HuH-7 (cell line): ENCODE data around the gene HHLA2.
"Not testable (repeated sequence)": the region's sequence is repeated elsewhere in the genome, so short reads cannot be mapped to it uniquely, and the experiment has no call there.

Experiments
- DNase-seq: peaks from one replicate; pipeline ENCODE4 v3.0.0; 2011; ENCODE audit warnings: low spot score

Gene HHLA2

DNA sequence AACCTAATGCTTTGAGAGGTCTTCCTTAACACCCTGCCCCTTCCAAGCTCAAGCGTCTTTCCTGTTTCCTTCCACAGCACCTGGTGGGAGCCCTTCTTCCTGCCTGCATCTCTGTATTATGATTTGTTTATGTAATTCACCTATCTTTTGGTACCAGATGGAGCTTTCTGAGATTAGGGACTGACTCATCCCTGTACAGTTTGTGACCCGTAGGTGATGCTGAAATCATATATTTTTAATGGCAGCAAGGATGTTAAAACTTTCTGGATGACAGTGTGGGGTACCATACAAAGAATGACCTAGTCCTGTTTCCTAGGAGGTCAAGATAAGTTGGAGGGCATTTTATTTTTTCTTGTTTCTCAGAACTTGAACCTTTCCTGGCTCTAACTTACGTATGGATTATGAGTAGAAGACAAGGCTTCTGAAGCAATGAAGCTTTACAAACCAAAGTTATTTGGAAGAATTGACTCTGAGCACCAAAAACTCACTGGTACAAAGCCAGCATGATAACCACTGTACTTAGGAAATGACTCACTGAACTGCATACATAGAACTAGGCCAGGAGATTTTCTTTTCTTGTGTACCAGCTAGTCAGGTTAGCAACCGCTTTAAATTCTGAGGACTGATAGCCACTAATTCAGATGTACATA is 46.6 kb downstream of the HHLA2 start:
- DNase-seq: no peak

DNA sequence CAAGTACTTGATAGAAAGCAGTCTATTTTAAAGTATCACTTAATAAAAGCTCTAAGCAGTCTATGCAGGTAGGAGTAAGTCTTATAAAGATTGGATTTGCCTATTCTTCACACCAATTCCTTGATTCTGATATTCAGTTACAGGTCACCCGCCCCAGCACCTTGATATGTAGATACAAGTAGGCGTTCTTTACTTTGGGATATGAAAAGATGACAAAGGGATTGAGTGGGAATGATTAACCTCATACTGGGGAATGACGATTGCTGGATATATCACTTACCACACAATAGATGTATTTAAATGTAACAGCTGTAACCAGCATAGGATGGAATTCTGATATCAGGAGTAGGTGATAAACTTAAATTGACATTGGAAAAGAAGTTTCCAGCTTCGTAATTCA is 47.1 kb downstream of the HHLA2 start:
- no peak for DNase-seq

DNA sequence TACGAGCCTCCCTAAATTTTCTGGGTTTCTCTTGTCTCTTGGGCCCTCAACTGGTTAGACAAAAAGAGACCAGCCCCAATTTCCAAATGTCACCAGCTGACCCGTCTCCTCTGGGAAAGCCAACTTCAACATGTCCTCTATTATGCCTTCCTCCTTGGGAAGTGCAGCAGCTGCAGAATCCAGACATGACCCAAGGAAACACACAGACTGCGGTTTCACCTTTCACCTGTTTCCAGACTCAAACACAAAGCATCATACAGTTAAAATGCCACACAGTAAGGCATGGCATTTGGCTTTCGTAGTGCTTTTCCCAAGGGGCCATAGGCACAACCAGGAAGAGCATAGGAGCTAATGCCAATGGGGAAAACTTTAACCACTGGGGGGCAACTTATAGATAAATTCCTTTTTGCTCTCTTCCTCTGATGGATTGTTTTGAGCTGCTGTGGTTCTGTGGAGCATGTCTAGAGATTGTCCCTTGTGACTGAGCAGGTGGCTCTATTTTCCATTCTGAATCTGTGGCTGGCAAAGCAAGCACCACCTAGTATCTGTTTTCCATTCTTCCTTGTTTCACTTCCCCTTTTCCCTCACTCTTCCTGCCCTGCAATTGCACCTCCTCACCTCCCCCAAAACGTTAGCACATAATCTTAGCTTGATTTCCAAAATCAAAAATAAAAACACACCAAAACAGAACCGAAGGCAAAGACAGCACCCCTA is 49.3 kb downstream of the HHLA2 start:
- DNase-seq: no peak

DNA sequence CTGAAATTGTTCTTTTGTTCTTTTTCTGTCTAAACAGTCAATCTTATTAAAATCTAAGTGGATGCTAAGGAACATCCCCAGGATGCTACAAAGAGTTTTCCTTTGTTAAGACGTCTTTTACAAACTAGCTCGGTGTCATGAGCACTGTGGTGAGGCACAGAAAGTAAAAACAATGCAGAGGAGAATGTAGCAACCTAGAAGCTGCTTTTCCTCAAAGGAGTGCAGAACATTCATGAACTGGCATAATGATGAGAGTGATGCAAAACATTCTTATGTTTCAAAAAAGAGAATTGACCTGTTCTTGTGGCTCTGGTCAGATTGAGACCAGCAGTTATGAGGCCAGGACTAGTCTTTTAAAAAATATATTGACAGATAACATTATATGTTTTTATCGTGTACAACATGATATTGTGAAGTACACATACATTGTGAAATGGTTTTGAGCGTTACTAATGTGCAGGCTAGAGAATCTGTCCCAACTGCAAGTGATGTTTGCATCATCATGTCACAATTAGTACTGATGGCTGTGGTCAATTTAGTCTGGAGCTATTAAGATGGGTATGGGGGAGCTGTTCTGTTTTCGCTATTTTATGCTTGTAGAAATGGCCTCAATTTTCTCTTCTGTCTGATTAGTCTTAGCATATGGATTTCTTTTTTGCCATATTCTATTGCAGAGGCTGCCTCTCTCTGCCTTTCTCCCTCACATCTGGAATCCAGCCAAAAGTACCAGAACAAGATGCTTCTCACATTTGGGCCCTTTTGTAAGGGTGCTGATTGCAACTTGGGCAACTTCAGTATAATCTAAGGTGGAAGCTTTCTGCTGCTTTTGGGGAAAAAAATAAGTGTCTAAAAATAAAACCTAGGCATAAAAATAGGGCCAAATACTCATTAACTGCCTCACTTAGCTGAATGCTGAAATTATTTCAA is 50.2 kb downstream of the HHLA2 start:
- DNase-seq: no peak

DNA sequence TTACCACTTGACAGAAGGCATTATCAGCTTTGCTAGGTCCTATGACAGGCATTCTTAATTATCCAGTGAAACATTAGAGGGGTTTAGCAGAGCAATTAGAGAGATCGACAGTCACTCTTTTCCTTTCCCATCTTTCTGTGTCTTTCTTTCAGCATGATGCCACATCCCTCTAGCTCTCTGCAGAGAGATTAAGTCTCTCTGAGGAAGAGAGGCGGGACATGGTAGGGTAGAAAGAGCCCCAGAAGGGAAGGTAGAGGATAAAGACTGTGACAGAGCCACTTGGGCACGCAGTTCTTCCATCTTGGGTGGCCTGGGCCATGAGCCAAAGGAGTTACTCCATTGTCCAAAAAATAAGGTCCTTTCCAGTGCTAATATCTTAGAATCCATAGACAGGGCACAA is 55.8 kb downstream of the HHLA2 start:
- no peak for DNase-seq

DNA sequence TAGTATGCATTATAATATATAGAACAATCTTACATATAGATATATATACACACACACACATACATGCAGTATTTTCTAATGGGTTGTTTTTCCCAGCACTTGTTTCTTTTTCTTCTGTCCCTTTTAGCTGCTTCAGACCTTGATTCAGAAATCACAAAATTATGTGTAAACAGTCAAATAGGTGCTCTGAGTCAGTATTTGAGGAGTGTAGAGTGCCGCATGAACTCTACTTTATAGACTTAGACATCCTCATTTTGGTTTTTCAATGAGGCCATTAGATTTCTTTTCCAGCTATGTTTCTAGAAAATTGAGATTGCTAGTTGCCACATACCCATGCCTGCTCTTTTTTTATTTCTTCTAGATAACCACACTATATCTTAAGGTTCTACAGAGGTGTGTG is 58.2 kb downstream of the HHLA2 start:
- DNase-seq: no peak

DNA sequence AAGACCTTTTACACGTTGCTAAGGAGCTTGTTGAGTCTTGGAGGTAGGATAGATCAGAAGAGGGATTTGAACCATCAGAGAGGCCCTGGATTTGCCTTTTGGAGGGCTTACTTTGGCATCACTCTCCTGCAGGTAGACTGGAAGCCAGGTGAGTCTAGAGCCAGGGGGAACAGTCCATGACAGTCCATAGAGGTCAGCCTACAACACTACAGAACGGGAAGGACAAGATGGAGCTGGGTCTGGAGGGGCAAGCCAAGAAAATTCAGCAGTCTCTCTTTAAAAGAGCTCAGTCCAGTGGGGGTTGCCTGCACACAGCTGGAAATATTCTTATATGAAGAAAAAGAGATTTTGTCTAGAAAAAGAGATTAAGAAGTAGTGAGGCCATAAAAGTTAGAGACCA is 60.7 kb downstream of the HHLA2 start:
- DNase-seq: no peak

DNA sequence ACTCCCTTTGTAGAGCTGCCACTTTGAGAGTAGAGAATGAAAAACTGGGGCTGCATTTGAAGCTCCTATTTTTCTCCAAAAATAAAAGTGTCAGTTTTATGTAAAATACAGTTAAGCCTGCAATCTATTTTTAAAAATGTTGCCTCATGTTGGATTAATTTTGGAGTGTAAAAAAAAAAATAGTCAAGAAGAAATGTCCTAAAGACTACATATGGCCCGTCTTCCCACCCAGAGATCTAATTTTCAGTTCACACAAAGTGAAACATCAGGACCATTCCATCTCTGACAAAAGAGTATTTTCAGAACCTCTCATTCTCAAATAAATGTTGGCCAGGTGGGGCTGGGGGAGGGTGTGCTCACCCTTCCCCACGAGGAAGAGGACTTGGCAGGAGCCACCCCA is 62.7 kb downstream of the HHLA2 start:
- DNase-seq: no peak

DNA sequence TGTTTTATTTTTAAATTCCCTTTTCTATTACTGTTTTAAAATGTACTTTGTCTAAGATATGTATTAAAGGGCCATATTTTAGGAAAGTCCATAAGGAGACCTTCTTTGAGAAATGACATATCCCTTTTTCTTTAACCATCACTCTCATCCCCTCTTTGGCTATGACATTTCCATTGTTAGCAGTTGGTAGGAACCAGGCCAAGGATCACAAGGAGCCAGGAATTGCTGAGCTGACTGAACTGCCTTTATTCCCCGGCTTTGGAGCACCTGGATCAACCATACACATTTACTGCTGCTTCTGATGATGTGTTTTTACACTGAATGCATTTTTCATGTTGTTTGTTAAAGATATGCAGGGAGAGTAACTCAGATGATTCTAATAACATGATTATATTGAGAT is 79.7 kb downstream of the HHLA2 start:
- no peak for DNase-seq

DNA sequence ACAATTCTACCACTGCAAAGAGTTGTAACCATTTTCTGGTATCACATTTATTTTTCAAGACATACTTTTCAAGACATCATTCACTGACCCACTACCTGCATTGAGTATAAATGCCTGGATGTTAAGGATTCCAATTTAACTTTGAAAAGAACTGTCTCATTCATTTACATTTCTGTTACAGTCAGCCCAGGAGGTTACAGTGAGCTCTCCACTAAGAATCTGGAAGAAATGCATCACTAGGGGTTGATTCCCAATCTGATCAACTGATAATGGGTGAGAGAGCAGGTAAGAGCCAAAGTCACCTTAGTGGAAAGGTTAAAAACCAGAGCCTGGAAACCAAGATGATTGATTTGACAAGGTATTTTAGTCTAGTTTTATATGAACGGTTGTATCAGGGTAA is 81.0 kb downstream of the HHLA2 start:
- DNase-seq: no peak

DNA sequence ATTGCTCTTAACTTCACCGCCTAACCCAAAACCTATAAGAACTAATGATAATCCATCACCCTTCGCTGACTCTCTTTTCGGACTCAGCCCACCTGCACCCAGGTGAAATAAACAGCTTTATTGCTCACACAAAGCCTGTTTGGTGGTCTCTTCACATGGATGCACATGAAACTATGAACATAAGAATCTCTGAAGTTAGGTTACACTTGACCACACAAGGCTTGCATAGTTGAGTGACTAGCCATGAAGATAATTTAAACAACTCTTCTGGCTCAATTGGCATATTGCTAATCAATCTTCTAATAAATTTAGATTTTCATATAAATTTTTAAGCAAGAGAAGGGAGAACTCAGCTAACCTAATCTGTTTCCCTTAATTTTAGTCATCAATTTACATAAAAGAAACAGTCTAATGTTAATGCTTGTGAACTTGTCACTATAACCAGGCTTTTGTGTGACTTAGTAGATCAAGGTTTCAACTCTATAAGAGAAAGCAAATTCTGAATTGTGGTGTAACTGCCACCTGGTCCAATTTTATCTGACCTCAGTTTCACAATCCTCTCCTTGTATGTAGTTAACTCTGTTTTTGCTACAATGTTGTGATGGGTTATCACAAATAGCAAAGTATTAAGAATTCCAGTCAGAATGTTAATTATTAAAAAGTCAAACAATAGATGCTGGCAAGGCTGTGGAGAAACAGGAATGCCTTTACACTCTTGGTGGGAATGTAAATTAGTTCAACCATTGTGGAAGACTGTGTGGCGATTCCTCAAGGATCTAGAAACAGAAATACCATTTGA is 82.0 kb downstream of the HHLA2 start:
- DNase-seq: no peak

DNA sequence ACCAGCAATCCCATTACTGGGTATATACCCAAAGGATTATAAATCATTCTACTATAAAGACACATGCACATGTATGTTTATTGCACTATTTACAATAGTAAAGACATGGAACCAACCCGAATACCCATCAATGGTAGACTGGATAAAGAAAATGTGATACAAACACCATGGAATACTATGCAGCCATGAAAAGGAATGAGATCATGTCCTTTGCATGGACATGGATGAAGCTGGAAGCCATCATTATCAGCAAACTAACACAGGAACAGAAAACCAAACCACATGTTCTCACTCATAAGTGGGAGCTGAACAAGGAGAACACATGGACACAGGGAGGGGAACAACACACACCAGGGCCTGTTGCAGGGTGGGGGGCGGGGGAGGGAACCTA is 82.6 kb downstream of the HHLA2 start:
- not testable (repeated sequence) for DNase-seq

DNA sequence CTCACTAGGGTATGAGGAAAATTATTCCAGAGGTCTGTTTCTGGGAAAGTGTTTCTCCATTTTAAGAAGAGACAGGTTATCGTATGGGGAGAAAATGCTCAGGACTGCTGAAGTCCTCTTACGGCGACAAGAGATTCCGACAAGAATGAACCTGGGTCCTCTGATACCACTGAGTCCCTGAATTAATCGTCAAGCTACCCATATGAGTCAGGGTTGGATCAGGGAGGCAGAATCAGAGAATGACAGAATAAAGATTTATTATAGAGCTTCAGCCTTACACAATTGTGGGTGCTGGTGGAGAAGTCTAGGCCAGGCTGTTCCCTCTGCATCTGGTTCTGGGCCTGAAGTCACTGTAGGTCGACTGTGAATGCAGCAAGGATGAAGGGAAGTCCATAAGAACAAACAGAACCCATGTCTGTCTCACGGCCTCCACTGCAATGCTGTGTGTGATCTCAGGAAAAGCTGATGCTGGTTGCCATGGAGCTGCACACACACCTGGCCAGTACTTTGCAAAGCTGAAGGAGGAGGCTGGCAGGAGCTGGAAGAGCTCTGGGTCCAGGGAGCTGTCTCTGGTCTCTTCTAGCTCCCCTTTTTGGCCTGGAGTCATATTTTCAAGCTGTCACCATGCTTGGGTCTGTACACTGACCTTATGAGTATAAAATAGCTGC is 83.9 kb downstream of the HHLA2 start:
- no peak for DNase-seq

DNA sequence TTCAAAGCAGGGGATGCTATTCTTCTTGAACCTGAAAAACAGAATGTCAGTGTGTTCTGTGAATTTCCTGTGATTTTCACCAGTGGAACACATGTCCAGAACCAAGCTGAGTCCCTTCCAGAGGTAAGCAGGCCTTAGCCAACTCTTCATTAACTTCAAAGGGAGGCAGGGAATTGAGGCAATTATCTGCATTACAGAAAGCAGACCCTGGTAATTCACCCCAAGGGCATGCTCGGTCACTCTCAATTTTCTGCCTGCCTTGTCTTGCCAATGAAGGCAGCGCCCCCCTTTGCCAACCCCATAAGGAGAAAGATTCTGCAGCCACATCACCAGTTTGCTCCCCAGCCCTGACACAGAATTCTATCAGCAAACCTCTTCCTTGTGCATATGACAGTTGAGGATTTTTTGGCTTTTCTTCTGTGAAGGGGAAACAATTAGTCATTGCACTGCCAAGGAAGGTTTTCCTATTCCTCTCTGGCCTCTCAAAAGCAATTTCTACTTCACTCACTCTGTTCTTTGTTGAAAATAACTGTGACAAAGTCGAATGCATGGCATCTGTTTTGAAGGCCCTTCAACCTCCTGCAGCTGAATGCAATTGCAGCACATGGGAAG is 85.3 kb downstream of the HHLA2 start:
- DNase-seq: no peak

DNA sequence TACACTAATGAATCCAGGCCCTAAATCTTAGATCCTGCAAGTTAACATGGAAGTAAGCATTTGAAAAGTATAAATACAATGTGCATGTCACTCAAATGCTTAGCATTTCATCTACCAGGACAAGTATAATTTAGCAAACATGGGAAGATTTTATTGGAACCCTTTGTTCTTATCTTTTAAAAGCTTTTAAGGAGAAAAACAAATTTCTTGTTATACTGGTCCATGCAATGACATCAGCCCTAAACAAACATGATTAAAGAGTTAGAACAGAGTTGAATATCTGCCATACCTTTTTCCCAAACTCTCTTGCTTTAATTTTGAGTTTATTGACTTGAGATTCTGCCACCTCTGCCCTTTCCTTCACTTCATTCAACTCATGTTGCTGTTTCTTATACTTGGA is 87.0 kb downstream of the HHLA2 start:
- DNase-seq: no peak

DNA sequence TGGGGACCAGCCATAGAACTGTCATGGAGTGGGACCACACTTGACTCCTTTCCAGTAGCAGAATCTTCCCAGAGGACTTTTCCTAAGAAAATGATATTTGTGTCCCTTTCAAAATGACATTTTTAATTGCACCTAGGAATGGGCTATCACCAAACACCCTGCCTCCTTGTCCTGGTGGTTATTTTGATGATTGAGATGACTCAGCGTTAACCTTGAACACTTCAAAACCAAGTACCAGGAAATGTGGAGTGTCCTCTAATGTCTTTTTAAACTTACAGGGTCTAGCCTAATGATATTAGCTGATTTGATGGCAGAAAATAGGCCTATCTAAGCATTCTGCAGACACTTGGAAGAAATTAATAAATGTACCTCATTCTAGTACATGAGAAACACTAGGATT is 90.7 kb downstream of the HHLA2 start:
- no peak for DNase-seq

DNA sequence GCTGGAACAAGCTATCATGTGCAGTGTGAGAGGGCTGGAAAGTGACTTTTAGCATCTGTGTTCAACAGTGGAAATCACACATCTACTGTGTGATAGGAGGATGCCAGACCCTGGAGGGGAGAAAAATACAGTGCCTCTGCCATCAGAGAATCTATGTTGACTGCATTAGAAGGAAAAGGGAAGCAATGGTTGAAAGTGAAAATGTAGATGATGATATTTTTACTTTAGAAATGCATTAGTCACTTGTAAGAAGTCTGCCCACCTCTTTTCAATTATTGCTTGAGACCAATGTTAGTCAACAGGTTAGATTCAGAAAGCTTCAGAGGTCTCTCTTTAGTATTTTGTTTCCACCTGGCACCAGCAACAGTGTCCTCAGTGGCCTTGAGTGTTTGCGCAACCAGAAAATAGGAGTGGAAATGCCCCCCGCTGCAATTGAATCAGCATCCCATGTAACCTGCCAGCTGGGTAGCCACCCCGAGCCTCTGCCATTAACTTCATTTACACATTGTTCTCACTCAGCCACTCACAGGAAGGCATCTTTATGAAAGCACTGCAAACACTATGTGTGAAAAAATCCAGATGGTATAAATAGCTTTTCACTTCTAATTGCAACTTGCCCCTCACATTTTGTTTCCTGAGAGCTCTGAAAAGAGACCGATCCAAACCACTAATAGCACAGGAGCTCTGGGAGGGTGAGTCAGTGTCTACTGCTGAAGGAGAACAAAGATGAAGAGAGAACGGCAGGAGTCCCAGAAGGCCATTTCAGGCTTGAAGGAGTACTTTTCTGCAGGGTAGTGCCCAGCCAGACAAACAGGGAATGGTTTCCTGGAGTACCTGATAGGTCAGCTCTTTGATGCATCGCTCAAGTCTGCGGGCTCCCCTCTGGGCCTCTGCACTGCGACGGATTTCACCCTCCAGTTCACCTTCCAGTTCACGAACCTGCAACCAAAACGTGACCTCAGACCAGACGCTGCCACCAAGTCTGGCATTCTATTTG is 92.1 kb downstream of the HHLA2 start:
- DNase-seq: no peak

DNA sequence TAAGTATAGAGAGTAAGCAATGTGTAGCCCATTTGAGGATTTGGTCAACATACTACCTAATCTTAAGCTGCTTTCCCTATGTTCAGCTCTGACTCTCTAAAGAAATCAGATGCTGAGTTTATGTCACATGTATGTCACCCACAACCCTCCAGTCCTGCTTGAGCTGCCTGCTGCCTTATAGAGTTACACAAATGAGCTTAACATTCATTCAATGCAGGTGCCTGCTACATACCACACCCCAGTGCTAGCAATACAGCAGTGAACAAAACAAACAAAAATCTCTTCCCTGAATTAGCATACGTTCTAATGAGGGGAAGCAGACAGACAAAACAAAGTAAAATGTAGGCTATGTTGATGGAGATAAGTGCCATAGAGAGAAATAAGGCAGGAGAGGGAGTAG is 93.0 kb downstream of the HHLA2 start:
- no peak for DNase-seq

DNA sequence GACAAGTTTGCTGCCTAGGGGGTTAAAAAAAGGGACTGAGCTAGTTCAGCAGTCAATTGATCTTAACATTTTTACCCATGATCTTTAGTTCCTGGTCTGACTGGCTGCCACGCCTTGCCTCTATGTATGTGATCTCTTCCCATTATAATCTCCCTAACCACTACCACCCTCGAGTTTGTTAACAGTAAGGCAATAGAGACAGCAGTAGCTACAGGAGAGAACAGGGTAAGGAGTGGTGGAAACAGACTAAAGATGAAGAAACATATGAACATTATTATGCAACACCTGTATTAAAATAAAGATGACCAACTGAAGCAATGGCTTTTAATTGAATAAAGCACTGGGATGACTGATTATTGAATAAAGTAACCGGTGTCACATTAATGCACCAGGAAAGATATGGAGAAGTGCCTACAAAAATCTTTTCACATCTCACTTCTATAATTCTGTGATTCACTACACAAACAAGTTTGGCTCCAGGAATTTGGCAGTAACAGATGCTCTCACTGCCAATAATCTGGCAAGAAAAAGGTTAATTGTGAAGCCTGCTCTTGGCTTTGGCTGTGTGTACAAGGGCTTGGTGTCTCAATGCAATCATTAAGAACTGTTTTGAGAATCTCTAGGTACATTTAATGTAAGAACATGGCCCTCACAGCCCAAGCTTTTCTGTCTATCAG is 95.7 kb downstream of the HHLA2 start:
- no peak for DNase-seq
